NCI-H2107 treated with DMSO at 0.1 percent for 48 hours (cell line): ENCODE data around the gene ITGA6.
A peak's percentile ranks its signal among the peaks of the same experiment; 100 is the strongest.

Source experiments
- DNase-seq: peaks from one replicate; lab custom pipeline; 2025; ENCODE audit not compliant: unreplicated experiment; lab: John Stamatoyannopoulos, UW

The ITGA6 gene

DNA sequence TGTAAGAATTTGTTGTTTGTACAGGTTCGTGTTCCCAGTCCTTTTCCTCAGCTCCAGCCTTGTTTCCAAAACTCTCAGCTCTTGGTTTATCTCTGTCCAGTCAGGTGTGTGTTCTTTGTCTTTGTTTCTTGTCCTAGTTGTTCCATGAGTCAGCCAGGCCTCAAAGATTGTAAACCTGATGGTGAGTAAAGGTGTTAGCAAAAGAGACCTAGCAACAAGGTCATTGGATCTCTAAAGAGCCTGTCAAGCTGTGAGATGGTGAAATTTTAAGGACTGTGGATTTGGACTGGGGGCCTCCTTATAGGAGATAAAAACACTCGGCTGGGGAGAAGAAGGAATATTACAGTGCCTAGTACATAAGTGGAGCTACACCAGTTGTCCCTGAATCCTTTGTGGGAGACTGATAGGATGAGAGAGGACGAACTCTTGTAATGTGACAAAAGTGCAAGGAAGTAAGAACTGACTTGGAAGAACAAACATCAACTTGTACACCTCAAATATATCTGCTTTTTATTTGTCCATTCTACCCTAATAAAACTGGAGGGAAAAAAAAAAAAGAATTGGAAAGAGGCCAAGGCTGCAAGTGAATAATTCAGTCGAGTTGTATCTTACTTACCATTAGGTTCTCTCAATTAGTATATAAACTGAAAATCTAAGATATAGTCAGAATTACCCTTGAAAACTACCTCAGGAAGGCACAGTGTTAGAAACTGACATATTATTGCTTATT is 37.2 kb downstream of the ITGA6 start:
- DNase-seq = no peak

GRCh38 chr2:172465417-172466334 is 38.3 kb downstream of the ITGA6 start:
- peak; percentile 84 for DNase-seq

GRCh38 chr2:172467382-172467781 is 40.0 kb downstream of the ITGA6 start:
- no peak for DNase-seq

DNA sequence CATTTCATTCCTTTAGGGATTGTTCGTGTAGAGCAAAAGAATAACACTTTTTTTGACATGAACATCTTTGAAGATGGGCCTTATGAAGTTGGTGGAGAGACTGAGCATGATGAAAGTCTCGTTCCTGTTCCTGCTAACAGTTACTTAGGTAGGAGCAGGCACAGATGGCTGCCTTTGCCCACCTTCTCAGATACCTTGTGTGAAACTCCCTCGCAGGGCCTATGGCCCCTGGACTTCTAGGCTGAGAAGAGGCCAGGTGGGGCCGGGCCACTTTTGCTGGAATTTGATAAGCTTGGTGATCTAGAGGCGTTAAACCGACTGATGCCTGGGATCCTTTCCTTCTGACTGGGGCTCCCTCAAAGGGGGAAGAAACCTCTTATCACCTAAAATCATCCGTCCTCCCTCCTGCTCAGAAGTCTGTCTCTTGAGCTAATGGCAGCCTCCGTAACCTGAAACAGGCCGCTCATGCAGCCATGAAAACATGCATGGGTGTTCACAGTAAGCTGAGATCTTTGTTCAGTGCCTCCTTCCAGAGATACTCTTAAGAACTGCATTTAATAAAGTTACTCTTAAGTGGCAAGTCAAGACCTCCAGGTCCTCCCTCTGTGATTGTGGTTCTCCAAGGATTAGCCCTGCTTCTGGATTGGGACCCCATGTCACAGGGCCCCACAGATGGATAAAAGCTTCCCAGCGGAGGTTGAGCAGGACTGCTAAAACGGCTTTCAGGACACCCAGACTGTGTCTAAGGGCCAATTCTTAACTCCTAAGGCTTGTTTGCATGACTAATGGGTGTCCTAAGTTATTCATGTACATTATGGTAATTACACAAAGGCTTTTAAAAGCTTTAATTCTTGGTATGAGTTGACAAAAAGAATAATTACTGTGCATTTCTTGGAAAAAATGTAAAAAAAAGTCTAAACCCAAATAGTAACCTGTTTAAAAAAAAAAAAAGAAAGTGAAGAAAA is 43.9 kb downstream of the ITGA6 start:
- DNase-seq = no peak

DNA sequence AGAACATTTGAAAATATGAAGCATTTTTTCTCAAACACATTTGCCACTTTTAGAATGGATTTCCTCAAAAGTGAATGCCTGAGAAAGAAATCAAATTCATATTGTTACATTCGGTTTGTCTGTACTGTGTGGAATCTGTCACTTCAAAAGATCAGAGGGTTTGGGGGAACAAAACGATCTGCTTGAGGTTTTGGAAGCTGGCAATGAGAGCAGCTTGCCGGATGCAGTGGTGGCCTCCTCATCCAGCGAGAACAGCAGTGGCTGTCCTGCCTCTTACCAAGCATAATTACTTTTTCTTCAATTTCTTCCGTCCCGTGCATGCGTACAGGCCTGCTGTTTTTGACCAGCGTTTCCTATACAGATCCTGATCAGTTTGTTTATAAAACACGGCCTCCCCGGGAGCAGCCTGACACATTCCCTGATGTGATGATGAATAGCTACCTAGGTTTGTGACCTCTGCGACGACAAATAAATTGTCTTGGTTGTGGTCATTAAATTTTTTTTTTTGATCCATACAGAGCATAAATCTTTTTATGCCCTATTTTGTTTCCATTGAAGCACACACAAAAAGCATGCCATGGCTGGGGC is 45.2 kb downstream of the ITGA6 start:
- no peak for DNase-seq

GRCh38 chr2:172473167-172473566 is 45.8 kb downstream of the ITGA6 start:
- DNase-seq = no peak

DNA sequence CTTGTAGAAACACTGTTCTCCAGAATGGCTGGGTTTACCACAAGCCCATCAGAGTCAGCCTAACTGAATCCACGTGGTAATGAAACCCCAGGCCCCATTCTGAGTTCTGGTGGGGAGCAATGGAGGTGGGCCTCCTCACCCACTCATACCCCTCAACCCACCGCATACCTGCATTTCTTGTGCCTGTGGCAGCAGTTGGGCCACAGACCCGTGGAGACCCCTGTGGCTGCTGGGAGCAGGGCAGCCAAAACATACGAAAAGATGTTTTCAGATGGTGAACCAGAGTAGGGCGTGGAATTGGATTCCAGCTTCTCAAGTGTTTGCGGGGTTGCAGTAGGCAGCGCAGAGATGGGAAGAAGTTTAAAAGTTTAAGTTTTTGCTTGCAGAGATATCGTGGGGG is 51.0 kb downstream of the ITGA6 start:
- DNase-seq = no peak

DNA sequence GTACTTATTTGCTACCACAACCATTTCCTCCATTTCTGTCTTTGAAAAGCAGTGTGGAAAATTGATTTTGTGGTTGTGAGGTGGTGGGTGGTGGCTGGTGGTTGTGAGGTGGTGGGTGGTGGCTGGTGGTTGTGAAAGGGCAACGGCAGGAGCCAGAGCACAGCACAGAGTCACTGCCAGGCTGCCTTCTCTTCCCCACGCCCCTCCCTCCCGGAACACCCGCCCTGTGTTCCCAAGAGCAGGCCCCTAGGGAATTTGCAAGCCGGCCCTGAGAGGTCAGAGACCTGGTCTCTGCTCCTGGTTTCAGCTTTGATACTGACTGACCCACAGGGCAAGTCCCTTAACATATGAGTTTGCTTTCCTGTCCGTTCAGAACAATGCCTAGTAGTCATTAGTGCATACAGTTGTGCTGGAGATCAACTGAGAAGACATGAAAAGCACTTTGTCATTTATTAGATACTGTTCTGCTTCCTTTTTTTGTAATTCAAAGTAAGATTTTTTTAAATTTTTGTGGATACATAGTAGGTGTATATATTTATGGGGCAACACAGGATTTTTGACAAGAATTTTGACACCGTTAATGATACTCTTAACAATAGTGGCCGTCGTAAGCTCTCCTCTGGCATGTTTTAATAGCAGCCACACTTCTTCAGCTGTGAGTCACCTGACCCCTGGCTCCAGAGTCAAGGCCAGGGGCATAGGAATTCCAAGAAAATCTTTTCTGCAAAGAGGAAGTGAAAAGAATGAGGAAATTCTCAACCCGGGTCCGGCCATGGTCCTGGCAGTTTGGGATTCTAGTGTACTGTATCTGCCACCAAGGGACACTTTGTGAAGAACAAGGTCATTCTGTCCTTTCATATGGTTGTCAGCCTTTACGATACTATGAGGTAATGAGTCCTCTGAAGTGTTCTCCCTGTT is 53.2 kb downstream of the ITGA6 start:
- no peak for DNase-seq

GRCh38 chr2:172481507-172482262 is 54.3 kb downstream of the ITGA6 start:
- DNase-seq = no peak

GRCh38 chr2:172484253-172484652 is 56.9 kb downstream of the ITGA6 start:
- DNase-seq = no peak

DNA sequence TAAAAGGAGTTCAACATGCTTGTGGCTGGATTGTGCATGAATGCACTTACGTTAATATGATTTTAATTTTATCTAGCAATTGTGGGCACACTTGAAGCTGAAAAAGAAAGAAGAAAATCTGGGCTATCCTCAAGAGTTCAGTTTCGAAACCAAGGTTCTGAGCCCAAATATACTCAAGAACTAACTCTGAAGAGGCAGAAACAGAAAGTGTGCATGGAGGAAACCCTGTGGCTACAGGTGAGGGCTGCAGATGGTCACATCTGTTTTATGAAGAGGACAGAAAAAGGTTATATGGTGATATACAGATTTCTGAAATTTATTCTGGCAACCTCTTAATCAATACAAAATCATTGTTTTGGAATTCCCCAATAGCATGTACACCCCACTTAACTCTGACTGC is 57.3 kb downstream of the ITGA6 start:
- DNase-seq = no peak

DNA sequence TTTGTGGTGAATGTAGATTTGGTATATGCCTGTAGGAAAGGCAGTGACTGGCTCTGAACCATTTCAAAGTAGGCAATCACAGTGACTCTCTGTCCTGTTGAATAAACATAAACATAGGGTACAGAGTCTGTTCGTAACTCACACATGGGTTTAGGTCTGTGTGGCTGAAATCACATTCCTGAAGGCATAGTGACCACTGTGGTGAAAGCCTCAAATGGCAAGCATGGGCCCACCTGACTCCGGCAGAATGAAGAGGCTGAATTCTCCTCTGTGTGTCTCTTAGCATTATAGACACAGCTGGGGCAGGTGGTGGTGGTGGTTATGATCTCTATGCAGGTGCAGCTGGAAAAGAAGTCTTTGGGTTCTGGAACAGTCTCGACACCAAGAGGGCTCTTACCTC is 61.2 kb downstream of the ITGA6 start:
- no peak for DNase-seq

- no peak for DNase-seq
These were observed 62.3 kb downstream of the ITGA6 start for GRCh38 chr2:172489681-172490080.

DNA sequence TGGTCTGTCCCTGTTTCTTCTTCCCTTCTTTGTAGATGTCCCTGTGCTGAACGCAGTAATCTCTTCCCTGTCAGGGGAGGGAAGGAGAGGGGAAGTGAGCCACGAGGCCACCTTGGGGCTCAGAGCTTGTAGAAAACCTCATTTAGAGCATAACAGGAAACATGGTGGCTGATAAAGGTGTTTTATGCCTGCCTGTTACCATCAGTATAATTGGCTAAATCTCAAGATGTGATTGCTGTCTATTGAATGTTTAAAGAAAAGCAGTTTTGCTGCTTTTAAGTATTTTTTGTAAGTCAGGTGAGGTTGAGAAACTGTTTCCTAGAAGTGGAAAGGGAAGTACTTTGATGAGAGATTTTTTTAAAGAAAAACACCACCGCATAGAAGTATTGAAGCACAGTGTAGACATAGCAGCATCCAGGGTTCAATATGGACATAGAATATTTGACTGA is 68.8 kb downstream of the ITGA6 start:
- no peak for DNase-seq

DNA sequence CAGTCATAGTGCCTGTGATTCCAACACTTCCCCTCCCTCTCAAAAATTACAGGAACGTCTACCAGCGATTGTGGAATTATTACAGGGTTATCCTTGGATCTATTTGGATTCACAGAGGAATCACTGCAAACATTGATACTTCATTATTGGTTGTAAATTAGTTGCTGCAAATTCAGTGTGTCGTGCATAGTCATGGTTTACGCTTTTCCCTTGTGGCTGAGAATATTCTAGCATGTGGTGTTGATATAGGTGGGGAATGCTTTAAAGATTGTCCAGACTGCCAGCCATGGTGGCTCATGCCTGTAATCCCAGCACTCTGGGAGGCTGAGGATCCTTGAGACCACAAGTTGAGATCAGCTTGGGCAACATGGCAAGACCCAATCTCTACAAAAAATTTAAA is 79.8 kb downstream of the ITGA6 start:
- DNase-seq = no peak

- DNase-seq = no peak
These were observed 82.7 kb downstream of the ITGA6 start for GRCh38 chr2:172510088-172510487.

DNA sequence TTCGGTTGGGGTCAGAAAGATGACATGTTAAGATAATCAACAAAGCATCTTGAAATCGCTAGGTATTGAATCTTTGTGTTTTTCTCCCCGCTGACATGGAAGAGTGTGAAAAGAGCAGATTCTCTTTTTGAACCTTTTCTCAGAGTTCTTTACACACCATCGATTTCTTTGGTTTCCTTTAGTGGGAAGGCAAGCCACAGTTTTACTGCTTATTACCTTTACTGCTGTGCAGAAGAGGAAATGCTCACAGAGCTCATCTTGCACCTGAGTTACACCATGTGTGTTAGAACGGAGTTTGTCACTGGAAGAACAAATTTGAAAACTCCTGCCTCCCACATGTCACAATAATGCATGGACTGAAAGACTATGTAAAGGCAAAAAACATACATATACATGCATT is 83.2 kb downstream of the ITGA6 start:
- no peak for DNase-seq

GRCh38 chr2:172512810-172513523 is 85.6 kb downstream of the ITGA6 start:
- DNase-seq = no peak
